Hematopoietic multipotent progenitor cell treated with erythropoietin and hydrocortisone succinate and interleukin-3 and kit ligand, for 15 days (in vitro differentiated cells): ENCODE data around the gene CAMSAP3.
"Not testable (repeated sequence)": the region's sequence is repeated elsewhere in the genome, so short reads cannot be mapped to it uniquely, and the experiment has no call there.

Experiments used
- DNase-seq: peaks from one replicate; pipeline ENCODE4 v3.0.0-alpha.2; 2015; ENCODE audit warnings: low spot score

The CAMSAP3 gene

GRCh38 chr19:7595466-7596133 lies at the start of gene CAMSAP3:
TSS of gene CAMSAP3 (plus strand) at chr19:7595863. CDS start at chr19:7596003, 140 bp downstream.
- DNase-seq, result no peak

- DNase-seq, result no peak
Observed at GRCh38 chr19:7545904-7546303, 49.8 kb upstream of the CAMSAP3 start.

- no peak for DNase-seq
Observed at GRCh38 chr19:7547159-7547558, 48.5 kb upstream of the CAMSAP3 start.

GRCh38 chr19:7549429-7550148 lies 46.1 kb upstream of the CAMSAP3 start:
- no peak for DNase-seq

- DNase-seq, result no peak
Observed at GRCh38 chr19:7550169-7550770, 45.4 kb upstream of the CAMSAP3 start.

- DNase-seq, result peak; percentile 45
Observed at GRCh38 chr19:7550987-7551761, 44.5 kb upstream of the CAMSAP3 start.

- no peak for DNase-seq
Observed at GRCh38 chr19:7552781-7553180, 42.9 kb upstream of the CAMSAP3 start.

- DNase-seq, result no peak
Observed at GRCh38 chr19:7554565-7554964, 41.1 kb upstream of the CAMSAP3 start.

GRCh38 chr19:7554990-7555864 lies 40.4 kb upstream of the CAMSAP3 start:
- peak; percentile 26 for DNase-seq

GRCh38 chr19:7556696-7557315 lies 38.9 kb upstream of the CAMSAP3 start:
- DNase-seq, result no peak

GRCh38 chr19:7558667-7559066 lies 37.0 kb upstream of the CAMSAP3 start:
- no peak for DNase-seq

GRCh38 chr19:7559102-7559501 lies 36.6 kb upstream of the CAMSAP3 start:
- DNase-seq, result no peak

- no peak for DNase-seq
Observed at GRCh38 chr19:7560255-7560654, 35.4 kb upstream of the CAMSAP3 start.

- no peak for DNase-seq
Observed at GRCh38 chr19:7561325-7561724, 34.3 kb upstream of the CAMSAP3 start.

GRCh38 chr19:7562646-7563393 lies 32.8 kb upstream of the CAMSAP3 start:
- DNase-seq, result no peak

GRCh38 chr19:7564866-7565265 lies 30.8 kb upstream of the CAMSAP3 start:
- DNase-seq, result no peak

GRCh38 chr19:7565332-7565731 lies 30.3 kb upstream of the CAMSAP3 start:
- no peak for DNase-seq

GRCh38 chr19:7570761-7571160 lies 24.9 kb upstream of the CAMSAP3 start:
- no peak for DNase-seq

- peak; percentile 27 for DNase-seq
Observed at GRCh38 chr19:7575434-7576040, 20.1 kb upstream of the CAMSAP3 start.

GRCh38 chr19:7577422-7577821 lies 18.2 kb upstream of the CAMSAP3 start:
- not testable (repeated sequence) for DNase-seq
